Panc1 (cell line): ENCODE data around the gene TREM1. TPM values are rescaled to one million over a fixed set of nuclear protein-coding genes. Genes with fewer than 3 reads are reported as not detected.

Source experiments
- ATAC-seq: fragments of 200-7000 bp; cut with Tn5 transposase; 2 replicates; pipeline ENCODE4 v1.9.1; 2020; ENCODE audit warnings: mild to moderate bottlenecking, moderate library complexity
- BruUV-seq: library from RNA; stranded (reverse); fragments of 400-500 nt; replicated peaks from 2 replicates; lab custom pipeline; 2021; lab: Mats Ljungman, UMichigan
- CTCF ChIA-PET: fragments of 300-600 bp; sonication (Branson Sonifier 250); formaldehyde crosslinking; loops from one replicate; lab custom pipeline; 2022; ENCODE audit warnings: antibody characterized with exemption; lab: Charles Lee
- POLR2A ChIA-PET: fragments of 300-600 bp; sonication (Branson Sonifier 250); formaldehyde crosslinking; loops from one replicate; lab custom pipeline; 2022; ENCODE audit warnings: antibody characterized with exemption; lab: Charles Lee
- DNase-seq: peaks from one replicate; pipeline ENCODE4 v3.0.0-alpha.2; 2010; ENCODE audit warnings: low read depth, low spot score
- H3K27ac ChIP-seq: 2 replicates; pipeline ENCODE4 v1.5.1; 2011; ENCODE audit warnings: mild to moderate bottlenecking, low read length, inconsistent platforms
- H3K27me3 ChIP-seq: fragments of 200-500 bp; sonication (Bioruptor generic); 2 replicates; pipeline ENCODE4 v1.6.0; 2014; ENCODE audit warnings: low read length, inconsistent platforms; ENCODE audit not compliant: control insufficient read depth, insufficient read depth
- H3K36me3 ChIP-seq: fragments of 200-500 bp; sonication (Bioruptor generic); 2 replicates; pipeline ENCODE4 v1.5.1; 2014; ENCODE audit warnings: inconsistent platforms, mild to moderate bottlenecking, low read length, moderate library complexity; ENCODE audit not compliant: control insufficient read depth, insufficient read depth
- H3K4me1 ChIP-seq: 2 replicates; pipeline ENCODE4 v1.5.1; 2011; ENCODE audit warnings: inconsistent platforms, mild to moderate bottlenecking, low read length, moderate library complexity; ENCODE audit not compliant: control insufficient read depth, insufficient read depth
- H3K4me3 ChIP-seq, 2 experiments: 2 replicates each; pipeline ENCODE4 v1.5.1; 2011 to 2012; ENCODE audit warnings: low read depth in 2 of 2, low read length in 2 of 2, mild to moderate bottlenecking in 2 of 2, inconsistent platforms in 1 of 2, moderate library complexity in 1 of 2
- H3K9me3 ChIP-seq: fragments of 200-500 bp; sonication (Bioruptor generic); 2 replicates; pipeline ENCODE4 v1.5.1; 2014; ENCODE audit warnings: low read depth, mild to moderate bottlenecking, inconsistent platforms, low read length, moderate library complexity; ENCODE audit not compliant: control insufficient read depth, insufficient read depth
- CTCF ChIP-seq: fragments of 450-650 bp; IDR thresholded peaks from 2 replicates; pipeline ENCODE4 v1.5.1; 2017; ENCODE audit warnings: mild to moderate bottlenecking
- POLR2AphosphoS5 ChIP-seq: IDR thresholded peaks from 2 replicates; pipeline ENCODE4 v1.6.1; 2012; ENCODE audit warnings: mild to moderate bottlenecking, low read depth, low read length, moderate library complexity
- REST ChIP-seq, 2 experiments: IDR thresholded peaks; 2 replicates each; pipeline ENCODE4 v1.6.1; 2011 to 2012; ENCODE audit warnings: low read depth in 2 of 2, control low read depth in 1 of 2, low read length in 1 of 2, mild to moderate bottlenecking in 1 of 2, moderate library complexity in 1 of 2; ENCODE audit not compliant: insufficient read depth in 1 of 2
- SIN3A ChIP-seq: IDR thresholded peaks from 2 replicates; pipeline ENCODE4 v1.6.1; 2012; ENCODE audit warnings: low read depth, mild to moderate bottlenecking, low read length, moderate library complexity, borderline replicate concordance; ENCODE audit not compliant: insufficient read depth
- TCF7L2 ChIP-seq: IDR thresholded peaks from 2 replicates; pipeline ENCODE4 v1.6.1; 2011; ENCODE audit warnings: mild to moderate bottlenecking, low read depth, low read length, inconsistent platforms
- in situ Hi-C: cut with HindIII; loops from 2 replicates; pipeline ENCODE4 v1.10.0; 2016; ENCODE audit warnings: low sequenced_read_pairs, low pct_unique_long_range_greater_than_20kb
- intact Hi-C: fragments of 100-400 bp; cut with micrococcal nuclease; formaldehyde crosslinking; loops from one replicate; pipeline ENCODE4 v1.10.0; 2022; ENCODE audit not compliant: unreplicated experiment
- total RNA-seq: library from RNA; stranded (reverse); gene quantifications from one replicate; pipeline ENCODE4 v1.2.1, GENCODE V29; 2021; ENCODE audit not compliant: unreplicated experiment

The TREM1 gene
- total RNA-seq, 1 experiment from 2014 or later, result not detected

GRCh38 chr6:41258196-41258493, 28.3 kb downstream of the TREM1 start:
- no TSS peak for BruUV-seq
- no peaks in the 10 kb centered on the region for H3K4me1 ChIP-seq
- in situ Hi-C loops, result no loop called here
- no peak overlapping the region for H3K27ac ChIP-seq
- H3K36me3 ChIP-seq, result no peaks in the 10 kb centered on the region
- intact Hi-C loops, result no loop called here
- H3K4me3 ChIP-seq, result no peak overlapping the region
- peaks cover 3% of the 10 kb centered on the region; the same call in 1 of the 2 replicates for H3K27me3 ChIP-seq
- DNase-seq (no peak), ATAC-seq (no peak)
- peaks cover 11% of the 10 kb centered on the region; the same call in 1 of the 2 replicates for H3K9me3 ChIP-seq
- ChIA-PET POLR2A (no interaction called here), CTCF (no interaction called here)
- TF ChIP-seq REST (IDR thresholded peaks at IDR 0.05; ENCODE audit: insufficient read depth in 1 of 2, low read depth in 2 of 2, low read length in 1 of 2) (no peak), TCF7L2 (no peak), SIN3A (no peak), POLR2AphosphoS5 (no peak), CTCF (no peak)

- H3K27ac ChIP-seq, result no peak overlapping the region
- H3K9me3 ChIP-seq, result peaks cover 7% of the 10 kb centered on the region; the same call in 1 of the 2 replicates
- H3K4me1 ChIP-seq, result no peaks in the 10 kb centered on the region
- no peak for DNase-seq
- no peak overlapping the region for H3K4me3 ChIP-seq
- BruUV-seq, result no TSS peak
- peaks cover 3% of the 10 kb centered on the region; the same call in 1 of the 2 replicates for H3K27me3 ChIP-seq
- intact Hi-C loops (no loop called here), in situ Hi-C loops (no loop called here)
- POLR2A ChIA-PET, result no interaction called here
- no peak for ATAC-seq
- no peaks in the 10 kb centered on the region for H3K36me3 ChIP-seq
- no peak for TF ChIP-seq POLR2AphosphoS5
- no peak for TF ChIP-seq CTCF
- TF ChIP-seq REST (IDR thresholded peaks at IDR 0.05; ENCODE audit: insufficient read depth in 1 of 2, low read depth in 2 of 2, low read length in 1 of 2), result no peak
- TF ChIP-seq SIN3A, result no peak
- TF ChIP-seq TCF7L2, result no peak
- CTCF ChIA-PET, result no interaction called here
Observed at GRCh38 chr6:41257369-41258195, 28.9 kb downstream of the TREM1 start.
